Activated CD8-positive, alpha-beta memory T cell treated with anti-CD3 and anti-CD28 coated beads for 4 hours (primary cell): Measurements from ENCODE around the gene SLK.

Experiments
- DNase-seq, 2 donors: peaks; one replicate each; pipeline ENCODE4 v3.0.0-alpha.2; 2020; ENCODE audit warnings: low read depth in 2 of 2

The SLK gene

DNA sequence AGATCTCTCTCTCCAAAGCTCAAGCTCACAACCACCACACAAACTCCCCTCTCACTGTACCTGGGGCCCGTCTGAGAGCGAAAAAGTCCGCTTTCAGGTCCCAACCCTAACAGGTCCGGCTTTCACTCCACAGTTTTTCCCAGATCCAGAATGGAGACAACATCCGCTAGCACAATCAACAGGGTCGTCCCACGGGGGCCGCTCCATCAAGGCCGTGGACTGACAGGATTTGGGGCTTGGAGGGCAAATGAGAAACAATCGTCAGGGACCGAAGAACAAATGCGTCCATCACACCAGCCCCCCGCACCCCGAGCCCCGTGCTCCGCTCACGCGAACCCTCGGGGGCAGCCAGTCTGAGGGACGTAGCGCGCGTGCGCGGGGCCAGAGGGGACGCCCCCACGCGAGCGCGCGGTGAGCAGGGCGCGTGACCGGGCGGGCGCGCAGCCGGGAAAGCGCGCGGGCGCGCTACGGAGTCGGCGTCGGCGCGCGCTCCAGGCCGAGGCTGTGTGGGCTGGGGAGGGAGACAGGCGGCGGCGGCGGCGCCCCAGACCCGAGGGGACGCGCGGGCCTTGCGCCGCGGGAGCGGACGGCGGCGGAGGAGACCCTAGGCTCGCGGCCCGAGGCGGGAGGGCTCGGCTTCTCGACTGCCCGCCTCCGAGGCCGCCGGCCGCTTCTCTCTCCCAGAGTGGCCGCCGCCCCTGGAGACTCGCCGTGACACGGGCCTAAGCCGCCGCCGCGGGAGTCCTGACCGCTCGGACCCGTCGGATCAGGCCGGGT lies at the start of gene SLK:
TSS of gene SLK (plus strand) at position 470 of the 777 bp plus-strand sequence. CDS start 606 bp downstream, outside the sequence.
- DNase-seq: peak; percentile 68 to 74

GRCh38 chr10:103917302-103918052 lies 49.5 kb upstream of the SLK start:
- DNase-seq: no peak

DNA sequence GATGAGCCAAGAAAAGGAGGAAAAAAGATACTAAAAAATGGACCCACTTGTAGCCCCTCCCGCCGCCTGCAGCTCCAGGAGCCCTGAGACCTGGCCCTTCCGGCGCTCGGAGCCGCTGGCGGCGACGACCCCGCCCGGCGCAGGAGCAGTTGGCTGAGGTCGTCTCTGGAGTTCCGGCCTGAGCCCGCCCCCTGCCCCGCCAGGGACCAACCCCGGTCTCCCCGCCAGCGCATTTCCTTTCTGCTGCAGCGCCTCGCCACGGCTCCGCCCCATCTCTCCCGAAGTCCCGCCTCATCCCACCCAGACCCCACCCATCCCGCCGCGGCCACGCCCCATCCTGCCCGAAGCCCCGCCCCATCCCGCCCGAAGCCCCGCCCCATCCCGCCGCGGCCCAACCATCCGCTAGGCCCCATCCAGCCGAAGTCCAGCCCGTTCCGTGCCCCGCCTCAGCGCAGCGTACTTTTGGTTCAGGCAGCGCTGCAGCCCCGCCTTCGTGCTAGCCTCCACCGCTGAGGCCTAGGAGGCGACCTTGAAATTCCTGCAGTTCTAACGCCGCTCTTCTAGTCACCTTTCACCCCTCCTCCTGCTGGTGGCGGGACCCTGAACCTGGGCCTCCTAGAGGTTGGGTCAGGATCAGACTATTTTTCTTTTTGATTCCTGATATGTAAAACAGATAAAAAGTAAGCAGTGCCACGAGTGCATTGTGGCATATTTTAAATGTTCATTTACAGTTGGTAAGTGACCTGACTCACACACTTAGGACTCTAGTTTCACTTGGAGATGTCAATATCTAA lies 48.7 kb upstream of the SLK start, which contains the start of gene STN1:
TSS of gene STN1 (minus strand) at position 132 of the 794 bp plus-strand sequence. CDS start 590 bp downstream, outside the sequence.
- peak; percentile 88 to 93 for DNase-seq

- DNase-seq: no peak
Measured at GRCh38 chr10:103919648-103920025, 47.3 kb upstream of the SLK start.

DNA sequence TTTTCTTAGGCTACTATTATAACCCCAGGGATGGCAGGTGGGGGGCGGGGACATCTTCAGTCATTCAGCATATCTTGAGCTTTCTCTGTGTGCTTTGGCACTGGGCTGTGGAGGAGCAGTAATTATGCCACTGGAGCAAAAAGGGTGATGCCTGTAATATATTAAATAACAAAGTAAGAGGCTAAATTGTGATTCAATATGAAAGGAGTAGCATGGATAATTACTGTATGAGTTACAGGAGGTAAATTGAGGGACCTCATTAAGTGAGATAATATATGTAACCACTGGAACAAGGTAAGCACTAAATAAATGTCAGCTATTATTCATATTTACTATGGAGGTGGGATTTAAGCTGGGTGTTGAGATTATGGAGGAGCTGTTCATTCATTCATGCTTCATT lies 45.7 kb upstream of the SLK start:
- no peak for DNase-seq

DNA sequence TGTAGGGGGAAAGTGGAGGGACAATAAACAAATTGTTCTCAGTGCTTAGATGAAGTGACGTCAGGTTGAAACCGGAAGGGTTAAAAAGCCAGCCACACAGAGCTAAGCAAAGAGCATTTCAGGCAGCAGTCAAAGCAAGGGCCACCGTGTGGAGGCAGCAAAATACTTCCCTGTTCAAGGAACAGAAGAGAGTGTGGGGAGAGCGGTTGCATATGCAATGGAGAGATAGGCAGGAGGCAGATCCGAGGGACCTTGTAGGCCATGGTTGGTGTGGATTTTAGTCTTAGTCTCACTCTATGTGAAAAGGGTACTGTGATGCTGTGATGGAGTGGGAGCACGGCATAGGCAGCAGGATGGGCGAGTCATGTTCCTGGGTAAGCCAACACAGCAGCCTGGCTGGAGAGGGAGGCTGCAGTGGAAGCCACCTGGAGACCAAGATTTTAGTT lies 45.2 kb upstream of the SLK start:
- DNase-seq: no peak

GRCh38 chr10:103922659-103923058 lies 44.3 kb upstream of the SLK start:
- DNase-seq: no peak

DNA sequence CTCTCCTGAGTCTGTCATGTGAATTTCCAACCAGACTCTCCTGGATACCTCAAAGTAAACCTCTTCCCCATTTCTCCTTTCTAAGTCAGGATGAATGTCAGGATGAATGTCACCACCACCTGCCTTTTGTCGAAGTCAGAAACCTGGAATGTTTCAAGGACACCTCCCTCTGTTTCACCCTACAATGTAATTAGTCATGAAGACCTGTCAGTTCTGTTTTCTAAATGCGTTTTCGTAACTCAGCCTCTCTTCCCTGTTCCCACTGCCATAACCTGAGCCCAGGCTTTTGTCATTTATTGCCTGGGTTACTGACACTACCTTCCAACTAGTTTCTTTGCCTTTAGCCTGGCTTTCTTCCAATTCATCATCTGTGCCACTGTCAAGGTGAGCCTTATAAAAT lies 43.4 kb upstream of the SLK start:
- DNase-seq: no peak

DNA sequence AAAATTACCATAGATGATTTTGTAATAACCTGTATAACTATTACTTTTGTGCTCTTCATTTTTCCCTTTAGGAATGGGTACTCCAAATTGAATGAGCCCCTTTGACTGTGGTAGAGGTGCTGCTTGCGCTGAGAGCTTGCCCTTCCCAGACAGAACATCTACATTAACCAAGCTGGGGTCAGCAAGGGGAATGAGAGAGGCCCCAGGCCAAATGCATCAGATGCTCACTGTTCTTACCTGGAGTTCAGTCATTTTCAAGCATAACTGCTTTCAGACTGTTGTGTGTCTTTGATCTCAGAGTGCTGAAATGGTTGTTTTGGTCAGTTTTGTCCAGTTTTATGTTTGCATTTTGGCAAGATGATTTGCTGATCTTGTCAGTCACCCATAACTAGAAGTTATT lies 41.3 kb upstream of the SLK start:
- DNase-seq: no peak

DNA sequence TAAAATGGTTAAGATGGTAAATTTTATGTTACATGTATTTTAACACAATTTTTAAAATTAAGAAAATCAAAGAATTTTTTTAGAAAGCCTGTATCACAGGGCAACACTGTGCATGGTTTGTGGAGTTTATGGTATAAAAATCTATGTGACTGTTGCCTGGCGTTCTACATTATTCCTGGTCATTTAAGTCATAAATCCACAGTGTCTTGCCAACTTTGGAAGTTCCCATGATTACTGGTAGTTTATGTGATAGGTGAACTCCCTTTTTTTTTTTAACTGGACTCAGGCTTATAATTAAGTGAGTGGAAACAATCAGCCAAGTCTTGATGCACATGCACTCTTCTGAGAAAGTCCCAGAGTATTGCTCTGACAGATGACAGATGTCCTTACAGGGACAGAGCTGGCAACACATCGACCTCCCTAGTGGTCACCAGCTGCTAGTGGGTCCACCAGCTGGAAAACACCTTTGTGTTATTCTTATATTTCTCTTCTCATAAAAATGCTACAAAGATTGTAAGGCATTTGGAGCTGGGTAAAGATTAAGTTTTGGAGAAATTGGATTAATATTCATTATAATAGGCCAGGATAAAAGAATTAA lies 40.1 kb upstream of the SLK start:
- no peak for DNase-seq

DNA sequence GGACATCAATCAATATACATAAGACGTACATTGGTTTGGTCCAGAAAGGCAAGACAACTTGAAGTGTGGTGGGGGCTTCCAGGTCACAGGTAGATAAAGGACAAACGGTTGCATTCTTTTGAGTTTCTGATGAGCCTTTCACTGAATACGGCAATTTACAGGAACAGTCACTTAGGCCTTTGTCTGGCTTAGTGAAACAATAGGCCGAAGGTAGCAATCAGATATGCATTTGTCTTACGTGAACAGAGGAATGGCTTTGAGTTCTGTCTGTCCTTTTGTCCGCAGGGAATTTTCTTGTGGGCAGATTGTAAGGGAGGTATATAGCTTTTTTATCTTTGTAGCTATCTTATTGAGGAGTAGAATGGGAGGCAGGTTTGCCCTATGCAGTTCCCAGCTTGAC lies 38.2 kb upstream of the SLK start:
- no peak for DNase-seq

DNA sequence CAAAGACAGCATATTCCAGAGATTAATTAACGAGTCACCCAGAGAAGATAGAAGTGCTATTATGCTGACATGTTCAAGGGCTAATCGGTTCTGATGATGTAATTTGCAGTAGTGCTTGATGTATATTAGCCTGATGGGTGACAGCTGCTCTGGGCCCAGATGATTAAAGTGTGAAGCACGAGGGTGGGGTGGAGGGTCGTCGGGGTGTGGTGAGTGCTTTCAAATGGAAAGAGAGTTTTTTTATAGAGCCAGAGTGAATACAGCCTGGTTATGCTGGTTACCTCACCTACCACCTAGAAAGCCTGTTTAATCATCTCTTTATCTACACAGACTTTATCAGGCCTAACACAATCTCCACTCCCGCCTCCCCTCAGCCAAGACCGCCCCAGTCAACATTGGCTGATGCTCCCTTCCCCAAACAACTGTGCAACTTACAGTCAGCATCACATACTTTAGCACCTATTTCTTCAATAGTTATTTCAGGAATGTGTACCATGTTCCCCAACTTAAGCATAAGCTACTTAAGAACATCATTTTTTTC lies 37.5 kb upstream of the SLK start:
- DNase-seq: no peak

DNA sequence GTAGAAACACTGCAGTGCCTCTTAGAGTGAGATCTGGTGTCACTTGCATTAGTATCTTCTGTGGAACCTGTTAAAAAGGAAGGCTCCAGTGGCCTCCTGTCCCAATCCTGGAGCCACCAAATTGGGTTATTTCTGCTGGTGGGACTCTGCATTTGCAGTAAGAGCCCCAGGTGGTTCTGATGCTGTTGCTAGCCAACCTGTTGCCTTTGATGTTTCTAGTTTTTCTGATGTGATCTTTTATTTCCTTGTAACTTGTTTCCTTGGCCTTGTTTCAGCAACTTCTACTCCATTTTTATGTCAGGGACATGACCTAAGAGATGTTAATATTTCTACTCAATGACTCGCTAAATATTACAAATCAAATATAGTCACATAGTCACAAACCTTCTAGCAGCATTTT lies 36.5 kb upstream of the SLK start:
- DNase-seq: no peak

DNA sequence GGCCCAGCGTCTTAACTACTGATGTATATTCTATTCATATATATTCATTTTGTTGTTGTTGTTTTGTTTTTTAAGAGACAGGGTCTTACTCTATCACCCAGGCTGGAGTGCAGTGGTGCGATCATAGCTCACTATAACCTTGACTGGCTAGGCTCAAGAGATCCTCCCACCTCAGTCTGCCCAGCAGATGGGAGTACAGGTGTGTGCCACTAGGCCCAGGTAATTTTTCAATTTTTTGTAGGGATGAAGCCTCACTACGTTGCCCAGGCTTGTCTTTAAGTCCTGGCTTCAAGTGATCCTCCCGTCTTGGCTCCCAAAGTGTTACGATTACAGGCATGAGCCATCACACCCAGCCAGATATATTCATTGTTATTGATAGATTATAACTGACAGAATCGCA lies 36.1 kb upstream of the SLK start:
- no peak for DNase-seq

DNA sequence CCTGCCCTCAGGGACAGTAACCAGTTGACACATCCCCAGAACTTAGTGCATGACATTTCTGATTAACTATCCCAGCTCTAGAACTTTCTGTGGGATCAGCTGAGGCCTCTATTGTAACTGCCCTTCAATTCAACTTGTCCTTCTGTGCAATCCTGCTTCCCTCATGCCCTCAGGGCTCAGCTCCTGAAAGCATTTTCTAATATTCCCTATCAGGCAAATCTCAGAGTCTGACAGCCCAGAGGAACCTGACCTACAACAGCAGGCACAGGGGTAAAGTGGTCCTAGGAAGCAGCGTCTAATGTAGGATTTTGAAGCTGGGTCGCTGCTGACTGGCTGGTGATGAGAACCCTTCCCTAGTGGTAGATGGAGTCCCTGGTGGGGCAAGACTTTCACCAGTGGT lies 35.3 kb upstream of the SLK start:
- DNase-seq: no peak

DNA sequence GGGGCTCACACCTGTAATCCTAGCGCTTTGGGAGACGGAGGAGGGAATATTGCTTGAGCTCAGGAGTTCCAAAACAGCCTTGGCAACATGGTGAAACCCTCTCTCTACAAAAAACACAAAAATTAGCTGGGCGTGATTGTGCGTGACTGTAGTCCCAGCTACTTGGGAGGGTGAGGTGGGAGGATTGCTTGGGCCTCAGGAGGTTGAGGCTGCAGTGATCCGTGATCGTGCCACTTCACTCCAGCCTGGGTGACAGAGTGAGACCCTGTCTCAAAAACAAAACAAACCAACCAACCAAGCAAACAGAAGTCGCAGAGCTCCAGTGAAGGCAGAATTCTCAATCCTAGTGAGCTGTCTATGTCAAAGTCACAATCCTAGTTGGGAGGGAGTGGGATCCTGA lies 34.7 kb upstream of the SLK start:
- no peak for DNase-seq

- no peak for DNase-seq
Measured at GRCh38 chr10:103932971-103933370, 34.0 kb upstream of the SLK start.

DNA sequence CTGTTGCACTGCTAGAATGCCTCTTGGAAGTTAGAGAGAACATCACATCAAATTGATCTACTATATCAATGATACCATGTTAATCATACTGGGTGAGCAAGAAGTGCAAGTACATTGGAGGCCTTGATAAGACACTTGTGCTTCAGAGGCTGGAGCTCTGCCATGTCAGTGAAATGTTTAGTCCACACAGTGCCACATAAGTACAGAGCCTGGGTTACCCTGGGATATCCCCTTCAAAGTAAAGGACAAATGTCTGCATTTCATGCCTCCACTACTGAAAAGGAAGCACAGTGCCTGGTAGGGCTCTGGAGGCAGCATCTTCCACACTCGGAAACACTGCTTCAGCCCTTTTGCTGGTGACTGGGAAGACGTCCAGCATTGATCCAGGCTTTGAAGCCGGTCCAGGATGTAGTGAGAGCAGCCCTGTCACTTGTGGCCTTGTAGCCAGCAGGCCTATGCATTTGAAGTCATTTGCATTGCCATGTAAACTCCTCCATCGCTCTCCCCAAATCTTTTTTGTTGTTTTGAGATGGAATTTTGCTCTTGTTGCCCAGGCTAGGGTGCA lies 33.3 kb upstream of the SLK start:
- DNase-seq: no peak

DNA sequence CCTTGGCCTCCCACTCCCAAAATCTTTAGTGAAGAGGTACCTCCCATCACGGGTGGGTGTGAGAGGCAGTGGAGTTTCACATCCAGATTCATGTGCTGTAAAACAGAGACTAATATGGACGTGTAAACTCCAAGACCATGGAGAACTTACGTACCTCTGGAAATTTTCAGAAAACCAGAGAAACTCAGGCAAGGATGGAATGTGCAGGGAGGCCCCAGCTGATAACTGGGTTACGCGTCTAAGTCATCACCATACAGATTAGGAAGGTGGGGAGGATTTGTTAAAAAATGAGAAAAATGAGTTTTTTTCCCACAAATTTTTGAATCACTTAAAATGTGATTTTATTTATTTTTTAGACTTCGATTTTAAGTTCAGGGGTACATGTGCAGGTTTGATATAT lies 32.6 kb upstream of the SLK start:
- no peak for DNase-seq

- no peak for DNase-seq
Measured at GRCh38 chr10:103936022-103936421, 30.9 kb upstream of the SLK start.

DNA sequence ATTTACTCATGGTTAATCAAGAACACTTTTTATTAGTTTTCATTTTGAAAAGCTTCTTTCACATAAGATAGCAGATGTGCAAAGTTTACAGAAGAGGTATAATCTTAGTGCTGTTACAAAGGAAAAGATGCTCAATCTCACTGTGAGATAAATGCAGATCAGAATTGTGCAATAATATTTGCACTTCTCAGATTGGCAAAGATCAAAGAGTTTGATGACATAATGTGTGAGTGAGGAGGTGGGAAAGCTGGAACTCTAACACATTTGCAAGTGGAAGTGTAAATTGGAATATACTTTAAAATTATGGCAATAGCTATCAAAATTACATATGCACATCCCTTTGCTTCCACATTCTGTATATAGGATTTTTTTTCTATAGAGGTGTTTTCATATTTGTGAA lies 27.4 kb upstream of the SLK start:
- no peak for DNase-seq
